Measurements from ENCODE around the gene DEXI. TPM values are rescaled to one million over a fixed set of nuclear protein-coding genes. Genes with fewer than 3 reads are reported as not detected.

DEXI gene
- total RNA-seq, 1 experiment from 2014 or later, result 28.3 TPM

DNA sequence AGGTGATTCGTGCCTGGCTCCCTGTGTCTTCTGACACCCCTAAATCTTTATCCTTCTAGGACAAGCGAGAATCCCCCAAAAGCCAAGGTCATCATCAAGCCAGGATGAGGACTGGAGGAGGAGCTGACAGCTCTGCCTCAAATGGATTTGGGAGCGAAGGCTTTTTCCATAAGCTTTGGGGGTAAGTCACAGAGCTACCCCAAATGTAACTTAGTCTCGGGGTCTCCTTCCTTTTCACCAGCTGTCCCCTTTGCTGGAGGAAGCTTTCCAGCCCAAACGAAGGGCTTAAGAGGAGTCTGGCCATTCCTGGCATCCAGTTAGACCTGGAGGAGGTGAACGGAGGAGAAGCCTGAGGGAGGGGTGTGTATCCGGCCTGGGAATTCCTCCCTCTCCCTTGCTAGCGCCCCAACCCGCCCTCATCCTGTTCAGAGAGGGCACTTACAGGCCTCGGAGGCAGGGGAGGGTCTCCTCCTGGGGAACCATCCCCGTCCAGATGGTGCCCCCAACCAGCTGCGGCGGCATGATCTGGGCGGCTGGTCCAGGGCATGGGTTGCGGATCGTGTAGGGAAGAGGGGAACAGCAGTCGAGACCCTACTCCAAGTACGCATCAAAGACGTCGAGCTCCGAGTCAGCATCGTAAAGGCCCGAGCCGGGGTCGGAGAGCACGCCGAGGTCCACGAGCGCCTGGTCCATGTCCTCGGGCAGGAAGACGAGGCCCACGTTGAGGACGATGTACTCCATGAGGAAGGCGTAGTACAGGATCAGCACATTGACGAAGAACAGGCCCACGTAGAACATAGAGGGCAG lies 938 bp downstream of the DEXI start:
- DNase-seq, result no peak
- H3K56ac ChIP-seq (ENCODE audit: insufficient read length, low read depth, low read length), result no peak overlapping the region
- H3K18ac ChIP-seq (ENCODE audit: insufficient read length, low read depth, low read length), result no peak overlapping the region
- H4K20me1 ChIP-seq (ENCODE audit: control insufficient read depth, insufficient read depth, insufficient read length), result no peaks in the 10 kb centered on the region
- H3K4me1 ChIP-seq (ENCODE audit: insufficient read depth, low read length), result peaks cover 5% of the 10 kb centered on the region; the same call in 1 of the 2 replicates
- no CpG with 5 or more reads among the region's 36 CpGs for WGBS (ENCODE audit: extremely low coverage, insufficient read length, low lambda C conversion rate)
- TF ChIP-seq, protein P1, sequence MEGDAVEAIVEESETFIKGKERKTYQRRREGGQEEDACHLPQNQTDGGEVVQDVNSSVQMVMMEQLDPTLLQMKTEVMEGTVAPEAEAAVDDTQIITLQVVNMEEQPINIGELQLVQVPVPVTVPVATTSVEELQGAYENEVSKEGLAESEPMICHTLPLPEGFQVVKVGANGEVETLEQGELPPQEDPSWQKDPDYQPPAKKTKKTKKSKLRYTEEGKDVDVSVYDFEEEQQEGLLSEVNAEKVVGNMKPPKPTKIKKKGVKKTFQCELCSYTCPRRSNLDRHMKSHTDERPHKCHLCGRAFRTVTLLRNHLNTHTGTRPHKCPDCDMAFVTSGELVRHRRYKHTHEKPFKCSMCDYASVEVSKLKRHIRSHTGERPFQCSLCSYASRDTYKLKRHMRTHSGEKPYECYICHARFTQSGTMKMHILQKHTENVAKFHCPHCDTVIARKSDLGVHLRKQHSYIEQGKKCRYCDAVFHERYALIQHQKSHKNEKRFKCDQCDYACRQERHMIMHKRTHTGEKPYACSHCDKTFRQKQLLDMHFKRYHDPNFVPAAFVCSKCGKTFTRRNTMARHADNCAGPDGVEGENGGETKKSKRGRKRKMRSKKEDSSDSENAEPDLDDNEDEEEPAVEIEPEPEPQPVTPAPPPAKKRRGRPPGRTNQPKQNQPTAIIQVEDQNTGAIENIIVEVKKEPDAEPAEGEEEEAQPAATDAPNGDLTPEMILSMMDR (conservative IDR thresholded peaks at IDR 0.05), result no peak
- peaks cover 11% of the 10 kb centered on the region for H3K23me2 ChIP-seq (ENCODE audit: insufficient read length, low read depth, low read length, poor library complexity, severe bottlenecking)
- H4K91ac ChIP-seq (ENCODE audit: insufficient read length, low read depth, low read length), result no peak overlapping the region
- H4K8ac ChIP-seq (replicated peaks; ENCODE audit: insufficient read length, low read depth, low read length), result no peak overlapping the region
- H2AK5ac ChIP-seq (ENCODE audit: insufficient read length, low read length), result no peak overlapping the region
- peak overlapping the region; percentile 87 to 95 for H3K4me3 Mint-ChIP-seq
- H4K5ac ChIP-seq (ENCODE audit: insufficient read length, low read depth, low read length), result no peak overlapping the region
- no peak overlapping the region for H3K27ac ChIP-seq (ENCODE audit: insufficient read length, low read depth, low read length)
- H3K9ac ChIP-seq (ENCODE audit: extremely low read depth, insufficient read length, low read length), result peak overlapping the region; percentile 29
- H2BK15ac ChIP-seq (ENCODE audit: low read depth, low read length), result no peak overlapping the region
- peak overlapping the region in 1 of 3 experiments; percentile 39; a peak in 1 of 7 replicates for H3K27ac Mint-ChIP-seq
- no peaks in the 10 kb centered on the region; the same call in 1 of the 2 replicates for H3K27me3 Mint-ChIP-seq (ENCODE audit: low read depth)
- no peak overlapping the region for H3T11ph ChIP-seq (ENCODE audit: low read length)
- H3K9me3 Mint-ChIP-seq, result no peaks in the 10 kb centered on the region
- no peak overlapping the region for H3K23ac ChIP-seq (ENCODE audit: insufficient read length, low read depth, low read length)
- H3K36me3 Mint-ChIP-seq (ENCODE audit: insufficient read depth in 1 of 3, low read depth in 3 of 3), result peaks cover 8 to 26% (median 12%) of the 10 kb centered on the region in 3 experiments; a peak in 6 of 7 replicates
- H3K9me3 ChIP-seq (ENCODE audit: control insufficient read depth, low read depth, low read length), result no peaks in the 10 kb centered on the region
- peaks cover 41 to 48% of the 10 kb centered on the region in 2 experiments for H3K4me1 Mint-ChIP-seq
- no peak overlapping the region for H2BK12ac ChIP-seq (ENCODE audit: insufficient read length, low read depth, low read length)
- H3K27me3 ChIP-seq (ENCODE audit: insufficient read depth, low read length), result no peaks in the 10 kb centered on the region
- H3K79me1 ChIP-seq (ENCODE audit: insufficient read depth, low read depth, low read length, poor library complexity, severe bottlenecking), result peaks cover 6% of the 10 kb centered on the region
- H3K4me2 ChIP-seq (ENCODE audit: insufficient read depth, insufficient read length, low read length), result peak overlapping the region; percentile 65
- H2BK20ac ChIP-seq (ENCODE audit: low read depth, low read length, poor library complexity, severe bottlenecking), result no peak overlapping the region
- H3K14ac ChIP-seq (ENCODE audit: insufficient read depth, low read length), result no peak overlapping the region; the same call in 1 of the 2 replicates
- H3K4ac ChIP-seq (ENCODE audit: low read depth, low read length), result no peak overlapping the region
- H2BK120ac ChIP-seq (ENCODE audit: low read depth, low read length, poor library complexity, severe bottlenecking), result no peak overlapping the region
- H2BK5ac ChIP-seq (ENCODE audit: insufficient read length, low read length), result no peak overlapping the region
- no peaks in the 10 kb centered on the region; the same call in 1 of the 2 replicates for H3K79me2 ChIP-seq (ENCODE audit: insufficient read depth, low read length)
- no peak overlapping the region for H2AFZ ChIP-seq (ENCODE audit: low read length)

All from H9 (cell line).